Neural cell (in vitro differentiated cells): Measurements from ENCODE around the gene ADAMTS2. TPM values are rescaled to one million over a fixed set of nuclear protein-coding genes. Genes with fewer than 3 reads are reported as not detected.

Source experiments
- H2AFZ ChIP-seq: fragments of 200-600, 300-800 bp; sonication (generic), shearing (Covaris generic); 2 replicates; pipeline ENCODE4 v1.6.0; 2014; ENCODE audit warnings: low read depth, mild to moderate bottlenecking, antibody characterized with exemption, low read length, moderate library complexity
- H3F3A ChIP-seq: fragments of 200-600 bp; shearing (Covaris generic); 2 replicates; pipeline ENCODE4 v1.6.1; 2016; ENCODE audit warnings: mild to moderate bottlenecking, moderate library complexity, mixed read lengths, antibody characterized with exemption, low read length; ENCODE audit not compliant: insufficient read depth, poor library complexity, severe bottlenecking
- H3K27ac ChIP-seq: fragments of 200-600, 300-800 bp; sonication (generic), shearing (Covaris generic); 2 replicates; pipeline ENCODE4 v1.5.1; 2014; ENCODE audit warnings: mild to moderate bottlenecking, low read length, moderate library complexity
- H3K27me3 ChIP-seq: fragments of 300-800, 200-600 bp; sonication (generic), shearing (Covaris generic); 2 replicates; pipeline ENCODE4 v1.6.0; 2014; ENCODE audit warnings: mild to moderate bottlenecking, low read depth, low read length, moderate library complexity; ENCODE audit not compliant: insufficient read depth
- H3K36me3 ChIP-seq: fragments of 300-800, 200-600 bp; sonication (generic), shearing (Covaris generic); 2 replicates; pipeline ENCODE4 v1.5.1; 2014; ENCODE audit warnings: mild to moderate bottlenecking, antibody characterized with exemption, low read length, moderate library complexity; ENCODE audit not compliant: insufficient read depth
- H3K4me2 ChIP-seq: fragments of 300-800, 200-600 bp; sonication (generic), shearing (Covaris generic); 2 replicates; pipeline ENCODE4 v1.6.0; 2014; ENCODE audit warnings: mild to moderate bottlenecking, low read length
- H3K4me3 ChIP-seq: fragments of 300-800, 200-600 bp; sonication (generic), shearing (Covaris generic); 2 replicates; pipeline ENCODE4 v1.5.1; 2014; ENCODE audit warnings: mild to moderate bottlenecking, low read length, moderate library complexity
- H3K79me2 ChIP-seq: fragments of 200-600 bp; shearing (Covaris generic); replicated peaks from 2 replicates; pipeline ENCODE4 v1.6.0; 2014; ENCODE audit warnings: mild to moderate bottlenecking, low read length, moderate library complexity; ENCODE audit not compliant: insufficient read depth
- H3K9ac ChIP-seq: fragments of 300-800, 200-600 bp; sonication (generic), shearing (Covaris generic); 2 replicates; pipeline ENCODE4 v1.6.1; 2016; ENCODE audit warnings: mild to moderate bottlenecking, low read length, mixed read lengths
- H3K9me2 ChIP-seq: fragments of 200-600 bp; shearing (Covaris generic); 2 replicates; pipeline ENCODE4 v1.6.1; 2016; ENCODE audit warnings: mild to moderate bottlenecking, low read length, mixed read lengths; ENCODE audit not compliant: insufficient read depth
- H3K9me3 ChIP-seq: fragments of 200-600, 300-800 bp; sonication (generic), shearing (Covaris generic); 2 replicates; pipeline ENCODE4 v1.6.1; 2016; ENCODE audit warnings: mild to moderate bottlenecking, mixed run types, low read length, moderate library complexity, mixed read lengths
- H4K20me1 ChIP-seq: fragments of 200-600 bp; shearing (Covaris generic); 2 replicates; pipeline ENCODE4 v1.6.1; 2016; ENCODE audit warnings: mild to moderate bottlenecking, mixed run types; ENCODE audit not compliant: insufficient read depth
- CTCF ChIP-seq: fragments of 450-650 bp; IDR thresholded peaks from 2 replicates; pipeline ENCODE4 v1.5.1; 2014; ENCODE audit warnings: antibody characterized with exemption, mild to moderate bottlenecking, moderate library complexity; ENCODE audit not compliant: poor library complexity, severe bottlenecking
- EP300 ChIP-seq: fragments of 450-650 bp; conservative IDR thresholded peaks from 2 replicates; pipeline ENCODE4 v1.6.1; 2014; ENCODE audit warnings: antibody characterized with exemption, mild to moderate bottlenecking, moderate library complexity; ENCODE audit not compliant: poor library complexity, severe bottlenecking
- EZH2 ChIP-seq: fragments of 200-600, 300-800 bp; shearing (Covaris generic), sonication (generic); IDR thresholded peaks from 2 replicates; pipeline ENCODE4 v1.6.1; 2014; ENCODE audit warnings: antibody characterized with exemption, low read length, borderline replicate concordance, mild to moderate bottlenecking; ENCODE audit not compliant: insufficient read depth, poor library complexity, severe bottlenecking
- MXI1 ChIP-seq: fragments of 450-650 bp; conservative IDR thresholded peaks from 2 replicates; pipeline ENCODE4 v1.6.1; 2014; ENCODE audit warnings: antibody characterized with exemption, mild to moderate bottlenecking; ENCODE audit not compliant: poor library complexity, severe bottlenecking
- POLR2AphosphoS5 ChIP-seq: IDR thresholded peaks from 2 replicates; pipeline ENCODE4 v1.6.1; 2012
- RAD21 ChIP-seq: fragments of 450-650 bp; conservative IDR thresholded peaks from 2 replicates; pipeline ENCODE4 v1.6.1; 2014; ENCODE audit warnings: antibody characterized with exemption, mild to moderate bottlenecking, moderate library complexity
- REST ChIP-seq: IDR thresholded peaks from 2 replicates; pipeline ENCODE4 v1.6.1; 2012; ENCODE audit warnings: borderline replicate concordance
- SMC3 ChIP-seq: fragments of 450-650 bp; conservative IDR thresholded peaks from 2 replicates; pipeline ENCODE4 v1.6.1; 2014; ENCODE audit warnings: antibody characterized with exemption, mild to moderate bottlenecking, moderate library complexity; ENCODE audit not compliant: poor library complexity
- TAF1 ChIP-seq: IDR thresholded peaks from 2 replicates; pipeline ENCODE4 v1.6.1; 2012; ENCODE audit warnings: low read depth
- polyA plus RNA-seq: library from polyadenylated mRNA; depleted of rRNA; stranded (reverse); fragments of >200 nt; gene quantifications from 2 replicates; pipeline ENCODE4 v1.2.3, GENCODE V29; 2014

Gene ADAMTS2
- polyA plus RNA-seq, 1 donor from 2014 or later, result 0.61 TPM

GRCh38 chr5:179331591-179332375 is 13.5 kb downstream of the ADAMTS2 start:
- no peaks in the 10 kb centered on the region for H3K79me2 ChIP-seq
- H3K9me2 ChIP-seq, result no peaks in the 10 kb centered on the region
- no peaks in the 10 kb centered on the region for H3F3A ChIP-seq

GRCh38 chr5:179330186-179330900 is 14.9 kb downstream of the ADAMTS2 start:
- no peaks in the 10 kb centered on the region for H3K79me2 ChIP-seq
- no peaks in the 10 kb centered on the region for H3K36me3 ChIP-seq

More at GRCh38 chr5:179331591-179332375, 13.5 kb downstream of the ADAMTS2 start:
- Histone ChIP-seq H3K27ac (no peak overlapping the region), H3K4me2 (no peak overlapping the region), H2AFZ (no peak overlapping the region), H3K9me3 (no peaks in the 10 kb centered on the region), H3K4me3 (no peak overlapping the region), H3K36me3 (no peaks in the 10 kb centered on the region), H4K20me1 (no peaks in the 10 kb centered on the region), H3K27me3 (no peaks in the 10 kb centered on the region), H3K9ac (no peak overlapping the region)
- TF ChIP-seq REST, result no peak
- TF ChIP-seq POLR2AphosphoS5, result no peak
- TF ChIP-seq RAD21, result no peak
- TF ChIP-seq EP300, result no peak

More at GRCh38 chr5:179330186-179330900, 14.9 kb downstream of the ADAMTS2 start:
- Histone ChIP-seq H3K9ac (no peak overlapping the region), H3K9me2 (no peaks in the 10 kb centered on the region), H4K20me1 (no peaks in the 10 kb centered on the region), H3K27ac (no peak overlapping the region), H3K4me2 (no peak overlapping the region), H3K9me3 (no peaks in the 10 kb centered on the region), H3K4me3 (no peak overlapping the region), H2AFZ (no peak overlapping the region), H3K27me3 (no peaks in the 10 kb centered on the region), H3F3A (no peaks in the 10 kb centered on the region)
- TF ChIP-seq EZH2 (no peak), MXI1 (no peak), POLR2AphosphoS5 (no peak), EP300 (no peak), TAF1 (no peak), RAD21 (no peak), REST (no peak), CTCF (no peak), SMC3 (no peak)
